HG03175 (cell line): Measurements from ENCODE around the gene ARSJ.
"Not testable (repeated sequence)": the region's sequence is repeated elsewhere in the genome, so short reads cannot be mapped to it uniquely, and the experiment has no call there.

Source experiments
- ATAC-seq: cut with Tn5 transposase; IDR thresholded peaks from one replicate; pipeline ENCODE4 v1.9.1; 2021; ENCODE audit warnings: mild to moderate bottlenecking, moderate library complexity; ENCODE audit not compliant: unreplicated experiment

The ARSJ gene

GRCh38 chr4:113979148-113979904 is at the start of gene ARSJ:
Gene ARSJ (minus strand): TSS chr4:113979647. CDS start chr4:113978834, 813 bp downstream.
- ATAC-seq: no peak

GRCh38 chr4:114028071-114028470 is 48.6 kb upstream of the ARSJ start:
- ATAC-seq: no peak

GRCh38 chr4:114027596-114027995 is 48.1 kb upstream of the ARSJ start:
- no peak for ATAC-seq

GRCh38 chr4:114026447-114026846 is 47.0 kb upstream of the ARSJ start:
- ATAC-seq: no peak

GRCh38 chr4:114025176-114025777 is 45.8 kb upstream of the ARSJ start:
- peak; percentile 88 for ATAC-seq

GRCh38 chr4:114021451-114021850 is 42.0 kb upstream of the ARSJ start:
- ATAC-seq: no peak

- ATAC-seq: no peak
These were observed 40.5 kb upstream of the ARSJ start for GRCh38 chr4:114019969-114020358.

- ATAC-seq: no peak
These were observed 40.0 kb upstream of the ARSJ start for GRCh38 chr4:114019276-114019968.

GRCh38 chr4:114017120-114017917 is 37.9 kb upstream of the ARSJ start:
- ATAC-seq: no peak

- no peak for ATAC-seq
These were observed 36.0 kb upstream of the ARSJ start for GRCh38 chr4:114015444-114015899.

GRCh38 chr4:114013201-114013600 is 33.8 kb upstream of the ARSJ start:
- not testable (repeated sequence) for ATAC-seq

- no peak for ATAC-seq
These were observed 33.3 kb upstream of the ARSJ start for GRCh38 chr4:114012749-114013148.

GRCh38 chr4:114005569-114006442 is 26.4 kb upstream of the ARSJ start:
- ATAC-seq: no peak

GRCh38 chr4:114004483-114005226 is 25.2 kb upstream of the ARSJ start:
- ATAC-seq: not testable (repeated sequence)

- no peak for ATAC-seq
These were observed 19.1 kb upstream of the ARSJ start for GRCh38 chr4:113998531-113998930.

GRCh38 chr4:113998079-113998478 is 18.6 kb upstream of the ARSJ start:
- no peak for ATAC-seq

GRCh38 chr4:113997206-113997605 is 17.8 kb upstream of the ARSJ start:
- no peak for ATAC-seq

GRCh38 chr4:113996599-113997177 is 17.2 kb upstream of the ARSJ start:
- no peak for ATAC-seq

- no peak for ATAC-seq
These were observed 14.4 kb upstream of the ARSJ start for GRCh38 chr4:113993887-113994286.
